Activated B cell treated with CpG ODN at 0.5 μM for 24 hours (primary cell): ENCODE data around the gene BRD9. TPM values are rescaled to one million over a fixed set of nuclear protein-coding genes. Genes with fewer than 3 reads are reported as not detected.

Experiments
- ATAC-seq: fragments of 200-7000 bp; cut with Tn5 transposase; one replicate; pipeline ENCODE4 v1.10.0; 2021; ENCODE audit warnings: low read depth, mild to moderate bottlenecking, moderate library complexity
- CTCF ChIA-PET: fragments of 350-600 bp; sonication (Branson Sonifier 250); formaldehyde crosslinking; loops from one replicate; lab custom pipeline; 2021; ENCODE audit warnings: antibody characterized with exemption; lab: Charles Lee
- POLR2A ChIA-PET: fragments of 350-600 bp; sonication (Branson Sonifier 250); formaldehyde crosslinking; loops from one replicate; lab custom pipeline; 2021; ENCODE audit warnings: antibody characterized with exemption; lab: Charles Lee
- DNase-seq: peaks from one replicate; pipeline ENCODE4 v3.0.0; 2022
- H3K27ac Mint-ChIP-seq: one replicate; pipeline ENCODE4 v1.8.0; 2020; ENCODE audit warnings: mixed read lengths
- H3K27me3 Mint-ChIP-seq: one replicate; pipeline ENCODE4 v1.8.0; 2021; ENCODE audit warnings: mixed read lengths
- H3K36me3 Mint-ChIP-seq: one replicate; pipeline ENCODE4 v1.8.0; 2021; ENCODE audit warnings: low read depth, mixed read lengths
- H3K4me1 Mint-ChIP-seq: one replicate; pipeline ENCODE4 v1.8.0; 2021; ENCODE audit warnings: mixed read lengths
- H3K4me3 Mint-ChIP-seq: one replicate; pipeline ENCODE4 v1.8.0; 2020; ENCODE audit warnings: mild to moderate bottlenecking, mixed read lengths
- H3K9me3 Mint-ChIP-seq: one replicate; pipeline ENCODE4 v1.8.0; 2020; ENCODE audit warnings: mixed read lengths
- intact Hi-C: fragments of 100-400 bp; cut with micrococcal nuclease; formaldehyde crosslinking; loops from one replicate; pipeline ENCODE4 v1.15.1; 2024
- total RNA-seq: library from RNA; stranded (reverse); gene quantifications from 2 replicates; pipeline ENCODE4 v1.2.3, GENCODE V29; 2022
- TF ChIP-seq, protein P1 (sequence below): fragments of 200-600 bp; IDR thresholded peaks from one replicate; pipeline ENCODE4 v1.8.0; 2022; ENCODE audit warnings: antibody characterized with exemption, mild to moderate bottlenecking

BRD9 gene
- total RNA-seq, 1 donor from 2014 or later, result 67.8 TPM

DNA sequence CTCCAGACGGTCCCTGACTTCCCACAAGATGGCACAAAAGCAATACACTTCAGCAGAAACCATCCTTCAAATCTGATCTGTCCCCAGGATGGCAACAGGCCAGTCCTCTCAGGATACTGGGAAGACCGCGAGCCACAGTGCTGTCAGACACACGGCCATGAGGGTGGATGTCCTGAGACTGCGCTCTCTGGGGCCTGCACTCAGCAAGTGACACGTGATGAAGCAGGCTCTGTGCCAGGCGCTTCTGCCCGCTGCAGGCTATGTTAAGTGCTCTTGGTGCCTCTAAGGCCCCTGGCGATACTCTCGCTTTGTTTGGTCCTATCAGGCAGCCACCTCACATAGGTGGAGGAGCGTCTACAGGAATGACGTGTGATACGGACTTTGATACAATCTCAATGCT lies 7.1 kb downstream of the BRD9 start:
- H3K36me3 Mint-ChIP-seq, result peaks cover 94% of the 10 kb centered on the region
- DNase-seq, result no peak
- no peak overlapping the region for H3K4me3 Mint-ChIP-seq
- TF ChIP-seq, protein P1, sequence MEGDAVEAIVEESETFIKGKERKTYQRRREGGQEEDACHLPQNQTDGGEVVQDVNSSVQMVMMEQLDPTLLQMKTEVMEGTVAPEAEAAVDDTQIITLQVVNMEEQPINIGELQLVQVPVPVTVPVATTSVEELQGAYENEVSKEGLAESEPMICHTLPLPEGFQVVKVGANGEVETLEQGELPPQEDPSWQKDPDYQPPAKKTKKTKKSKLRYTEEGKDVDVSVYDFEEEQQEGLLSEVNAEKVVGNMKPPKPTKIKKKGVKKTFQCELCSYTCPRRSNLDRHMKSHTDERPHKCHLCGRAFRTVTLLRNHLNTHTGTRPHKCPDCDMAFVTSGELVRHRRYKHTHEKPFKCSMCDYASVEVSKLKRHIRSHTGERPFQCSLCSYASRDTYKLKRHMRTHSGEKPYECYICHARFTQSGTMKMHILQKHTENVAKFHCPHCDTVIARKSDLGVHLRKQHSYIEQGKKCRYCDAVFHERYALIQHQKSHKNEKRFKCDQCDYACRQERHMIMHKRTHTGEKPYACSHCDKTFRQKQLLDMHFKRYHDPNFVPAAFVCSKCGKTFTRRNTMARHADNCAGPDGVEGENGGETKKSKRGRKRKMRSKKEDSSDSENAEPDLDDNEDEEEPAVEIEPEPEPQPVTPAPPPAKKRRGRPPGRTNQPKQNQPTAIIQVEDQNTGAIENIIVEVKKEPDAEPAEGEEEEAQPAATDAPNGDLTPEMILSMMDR, result no peak
- no peak for ATAC-seq
- peaks cover 2% of the 10 kb centered on the region for H3K4me1 Mint-ChIP-seq
- no peaks in the 10 kb centered on the region for H3K27me3 Mint-ChIP-seq
- ChIA-PET POLR2A (no interaction called here), CTCF (no interaction called here)
- H3K9me3 Mint-ChIP-seq, result no peaks in the 10 kb centered on the region
- H3K27ac Mint-ChIP-seq, result no peak overlapping the region
- intact Hi-C loops, result no loop called here

DNA sequence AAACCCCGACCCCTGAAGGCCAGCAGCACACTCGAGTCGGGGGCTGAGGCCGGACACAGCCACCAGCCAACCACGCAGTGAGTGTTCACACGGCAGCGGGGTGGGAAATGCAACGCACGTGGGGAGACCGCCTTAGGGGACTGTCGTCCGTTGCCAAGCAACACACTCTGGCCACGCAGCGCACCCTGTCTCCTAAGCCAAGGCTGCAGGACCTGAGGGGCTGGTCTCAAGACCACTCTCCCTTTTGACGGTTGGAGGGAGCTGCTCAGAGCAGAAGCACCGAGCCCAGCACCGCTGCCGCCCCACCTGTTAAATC lies 7.5 kb downstream of the BRD9 start:
- CTCF ChIA-PET, result no interaction called here
- TF ChIP-seq, protein P1, result no peak
- Mint-ChIP-seq H3K27me3 (no peaks in the 10 kb centered on the region), H3K9me3 (no peaks in the 10 kb centered on the region), H3K4me3 (no peak overlapping the region), H3K36me3 (peaks cover 94% of the 10 kb centered on the region), H3K27ac (no peak overlapping the region), H3K4me1 (peaks cover 2% of the 10 kb centered on the region)
- ATAC-seq (no peak), DNase-seq (no peak)
- intact Hi-C loops, result no loop called here
- POLR2A ChIA-PET, result no interaction called here

DNA sequence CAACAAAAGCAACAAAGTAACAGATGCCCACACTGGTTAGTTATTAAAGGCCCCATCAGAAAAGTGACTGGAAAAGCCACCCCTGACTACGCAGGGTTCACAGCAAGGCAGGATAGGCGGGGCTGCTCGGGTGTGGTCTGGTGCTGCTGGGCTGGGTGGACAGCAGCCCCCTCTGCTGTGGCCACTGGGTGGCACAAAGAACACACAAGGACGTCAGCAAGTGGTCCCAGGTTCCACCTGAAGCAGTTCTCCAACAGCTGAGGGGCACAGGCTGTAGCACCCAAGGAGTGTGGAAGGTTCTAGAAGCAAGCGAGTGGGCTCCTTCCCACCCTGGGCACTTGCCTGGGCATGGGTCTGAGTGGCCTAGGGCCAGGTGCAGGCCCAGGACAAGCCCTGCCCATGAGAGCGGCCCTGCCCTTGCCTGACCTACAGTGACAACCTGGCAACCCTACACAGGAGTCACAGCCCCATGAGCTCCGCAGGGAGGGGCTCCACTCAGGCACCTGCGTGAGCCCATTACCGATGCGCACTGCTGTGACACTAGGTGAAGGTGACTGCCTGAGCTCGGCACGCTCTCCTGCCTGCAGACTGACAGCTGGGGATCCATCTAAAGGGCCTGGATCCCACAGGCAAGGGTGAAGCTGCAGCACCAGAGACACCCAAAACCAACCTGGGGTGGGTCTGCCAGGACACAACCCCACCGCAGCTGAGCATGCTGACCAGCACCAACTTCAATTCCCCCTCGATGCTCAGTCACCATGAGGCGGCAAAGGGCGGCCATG lies 8.1 kb downstream of the BRD9 start:
- TF ChIP-seq, protein P1, result no peak
- ATAC-seq, result no peak
- CTCF ChIA-PET, result no interaction called here

DNA sequence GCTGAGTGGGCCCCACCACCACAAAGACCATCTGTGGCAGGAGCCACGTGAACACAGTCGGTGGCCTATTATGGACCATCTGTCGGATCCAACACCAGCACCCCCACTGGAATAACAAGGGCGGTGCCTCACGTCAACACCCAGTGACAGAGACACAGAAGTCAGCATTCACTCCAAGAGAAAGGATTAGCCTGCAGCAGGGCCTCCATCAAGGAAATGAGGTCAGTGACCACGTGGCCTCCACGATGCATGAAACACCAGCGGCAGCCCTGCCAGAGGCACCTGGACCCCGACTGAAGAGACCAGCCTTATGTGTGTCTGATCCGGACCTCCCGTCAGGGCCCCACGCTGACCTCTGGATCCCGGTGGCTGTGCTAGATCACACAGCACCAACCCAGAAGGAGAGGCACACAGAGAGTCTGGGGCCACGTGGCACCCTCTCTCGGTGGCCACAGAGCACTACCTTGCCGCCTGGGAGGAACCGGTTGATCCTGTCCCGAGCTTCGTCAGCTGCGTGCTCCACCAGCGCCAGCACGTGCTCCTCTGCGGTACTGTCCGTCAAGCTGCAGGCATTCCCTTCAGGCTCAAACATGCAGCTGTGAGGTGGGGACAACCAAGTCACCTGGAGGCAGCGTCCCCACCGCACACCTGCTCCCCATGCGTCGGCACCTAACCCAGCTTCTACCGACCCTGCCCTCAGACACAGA lies 9.0 kb downstream of the BRD9 start:
- Mint-ChIP-seq H3K36me3 (peaks cover 80% of the 10 kb centered on the region), H3K9me3 (no peaks in the 10 kb centered on the region), H3K27me3 (no peaks in the 10 kb centered on the region), H3K4me3 (no peak overlapping the region), H3K27ac (no peak overlapping the region), H3K4me1 (peaks cover 2% of the 10 kb centered on the region)
- TF ChIP-seq, protein P1, result no peak
- no peak for ATAC-seq
- no peak for DNase-seq
- intact Hi-C loops, result no loop called here
- ChIA-PET CTCF (no interaction called here), POLR2A (no interaction called here)

More for the DNA sequence above, 8.1 kb downstream of the BRD9 start:
- intact Hi-C loops, result no loop called here
- no peaks in the 10 kb centered on the region for H3K9me3 Mint-ChIP-seq
- peaks cover 89% of the 10 kb centered on the region for H3K36me3 Mint-ChIP-seq
- no peaks in the 10 kb centered on the region for H3K27me3 Mint-ChIP-seq
- peaks cover 2% of the 10 kb centered on the region for H3K4me1 Mint-ChIP-seq
- no peak for DNase-seq
- POLR2A ChIA-PET, result no interaction called here
- H3K4me3 Mint-ChIP-seq, result no peak overlapping the region
- no peak overlapping the region for H3K27ac Mint-ChIP-seq

DNA sequence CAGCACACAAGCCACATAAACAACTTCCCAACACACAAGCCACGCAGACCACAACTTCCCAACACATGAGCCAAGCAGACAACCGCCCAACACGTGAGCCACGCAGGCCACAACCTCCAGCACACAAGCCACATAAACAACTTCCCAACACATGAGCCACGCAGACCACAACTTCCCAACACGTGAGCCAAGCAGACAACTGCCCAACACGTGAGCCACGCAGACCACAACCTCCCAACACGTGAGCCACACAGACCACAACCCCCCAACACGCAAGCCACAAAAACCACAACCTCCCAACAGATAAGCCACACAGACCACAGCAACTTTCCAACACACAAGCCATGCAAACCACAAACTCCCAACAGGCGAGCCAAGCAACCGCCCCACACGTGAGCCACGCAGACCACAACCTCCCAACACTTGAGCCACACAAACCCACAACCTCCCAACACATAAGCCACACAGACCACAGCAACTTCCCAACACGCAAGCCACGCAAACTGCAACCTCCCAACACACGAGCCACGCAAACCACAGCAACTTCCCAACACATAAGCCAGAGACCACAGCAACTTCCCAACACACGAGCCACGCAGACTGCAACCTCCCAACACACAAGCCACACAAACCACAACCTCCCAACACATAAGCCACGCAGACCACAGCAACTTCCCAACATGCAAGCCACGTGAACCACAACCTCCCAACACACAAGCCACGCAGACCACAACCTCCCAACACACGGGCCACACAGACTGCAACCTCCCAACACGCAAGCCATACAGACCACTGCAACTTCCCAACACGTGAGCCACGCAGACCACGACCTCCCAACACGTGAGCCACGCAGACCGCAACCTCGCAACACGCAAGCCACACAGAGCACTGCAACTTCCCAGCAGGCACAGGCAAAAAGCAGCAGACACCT lies 10.1 kb downstream of the BRD9 start:
- no peaks in the 10 kb centered on the region for H3K27me3 Mint-ChIP-seq
- peaks cover 2% of the 10 kb centered on the region for H3K4me1 Mint-ChIP-seq
- H3K9me3 Mint-ChIP-seq, result no peaks in the 10 kb centered on the region
- DNase-seq, result no peak
- peaks cover 78% of the 10 kb centered on the region for H3K36me3 Mint-ChIP-seq
- POLR2A ChIA-PET, result no interaction called here
- H3K27ac Mint-ChIP-seq, result no peak overlapping the region
- CTCF ChIA-PET, result no interaction called here
- intact Hi-C loops, result no loop called here
- ATAC-seq, result no peak
- H3K4me3 Mint-ChIP-seq, result no peak overlapping the region
- TF ChIP-seq, protein P1, result no peak
